Measurements from ENCODE around the gene NPHP4. TPM values are rescaled to one million over a fixed set of nuclear protein-coding genes. Genes with fewer than 3 reads are reported as not detected.

NPHP4 gene
- total and polyA plus RNA-seq, 9 of the 15 experiments (the other 6 are each of a cell fraction or from before 2014, with no cell fraction given), result 0.52 to 26.2 (median 6.7) TPM

DNA sequence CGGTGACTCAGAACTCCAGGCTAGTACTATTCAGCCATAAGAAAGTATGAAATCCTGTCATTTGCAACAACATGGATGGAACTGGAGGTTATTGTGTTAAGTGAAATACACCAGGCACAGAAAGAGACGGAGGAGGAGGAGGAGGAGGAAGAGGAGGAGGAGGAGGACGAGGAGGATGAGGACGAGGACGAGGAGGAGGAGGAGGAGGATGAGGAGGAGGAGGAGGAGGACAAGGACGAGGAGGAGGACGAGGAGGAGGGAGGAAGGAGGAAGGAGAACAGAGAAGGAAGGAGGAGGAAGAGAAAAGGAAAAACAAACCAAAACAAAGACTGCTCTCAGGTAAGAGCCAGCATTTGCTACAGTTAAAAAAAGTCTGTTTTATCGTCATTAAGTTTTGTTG, 178.7 kb downstream of the NPHP4 start:
- Histone ChIP-seq H3K9me1 (ENCODE audit: control insufficient read depth, insufficient read depth, low read length) (no peaks in the 10 kb centered on the region), H3K79me2 (ENCODE audit: control insufficient read depth, insufficient read depth, low read length) (no peaks in the 10 kb centered on the region), H3K9me3 (replicated peaks; ENCODE audit: control insufficient read depth, insufficient read depth, low read depth, low read length) (peaks cover 2% of the 10 kb centered on the region; the same call in 1 of the 2 replicates), H2AFZ (ENCODE audit: low read depth, low read length) (no peak overlapping the region), H3K4me1 (replicated peaks in 1 of 2; ENCODE audit: control insufficient read depth in 2 of 2, insufficient read depth in 2 of 2, low read length in 2 of 2) (no peaks in the 10 kb centered on the region), H3K27me3 (ENCODE audit: control insufficient read depth in 2 of 2, insufficient read depth in 2 of 2, low read length in 2 of 2) (peaks cover 16 to 38% of the 10 kb centered on the region in 2 experiments), H3K9ac (ENCODE audit: insufficient read depth in 1 of 2, low read depth in 2 of 2, low read length in 2 of 2) (no peak overlapping the region), H3K4me3 (no peak overlapping the region), H3K36me3 (ENCODE audit: control insufficient read depth, insufficient read depth, low read length) (no peaks in the 10 kb centered on the region), H4K20me1 (replicated peaks; ENCODE audit: control insufficient read depth, insufficient read depth, low read length) (0 out of 2 replicates have a peak, but pooled peaks cover 5% of the 10 kb centered on the region), H3K27ac (ENCODE audit: extremely low read depth, low read depth, low read length) (no peak overlapping the region), H3K4me2 (ENCODE audit: insufficient read depth, low read length) (no peak overlapping the region)
- TF ChIP-seq ZBED1 (IDR thresholded peaks at IDR 0.05), result no peak
- TF ChIP-seq ZNF263 (CRISPR knock-in tag; IDR thresholded peaks at IDR 0.05; ENCODE audit: borderline replicate concordance), result peak; percentile 81
- DNase-seq (ENCODE audit: extremely low read depth in 1 of 4, low spot score in 3 of 4), result no peak
- no peak for ATAC-seq
- ChIA-PET CTCF (ENCODE audit: low intra/inter-chr PET ratio) (no interaction called here), POLR2A (no interaction called here)
- BruUV-seq (replicated peaks), result no TSS peak
- no peak for FAIRE-seq
- WGBS (ENCODE audit: insufficient coverage, low coverage, missing lambda C conversion rate), result 0% methylated on average over 4 of the region's 8 CpGs
- intact Hi-C loops (cut with micrococcal nuclease) (no loop called here), in situ Hi-C loops (cut with MboI) (no loop called here)

Small RNA genes lying within 50 kb of the gene (microRNA-seq; reads per million reads assigned to microRNA genes)
- 0.27 reads per million for gene MIR4689 (ENCODE audit: borderline microRNAs expressed)

Small RNA genes lying within 50 kb of the gene (small RNA-seq; reads per million reads assigned to genes)
- gene MIR4689, result not detected

Other genes starting within 250 kb of the NPHP4 start
- 4.0 and 11.1 TPM in 2 replicates for gene KCNAB2, start 53.5 kb upstream of the NPHP4 start, total RNA-seq (2014; rRNA removed)
- gene KCNAB2, start 53.5 kb upstream of the NPHP4 start, total RNA-seq (2014; rRNA removed; fragmentation: Illumina TruSeq; extraction: Trizol), result 7.1 and 7.2 TPM in 2 replicates
- gene KCNAB2, start 53.5 kb upstream of the NPHP4 start, total RNA-seq (2015; rRNA removed; fragmentation: Illumina TruSeq; extraction: Trizol), result 6.1 and 6.4 TPM in 2 replicates
- 14.7 and 15.8 TPM in 2 replicates for gene KCNAB2, start 53.5 kb upstream of the NPHP4 start, total RNA-seq (2021)
- 5.8 and 7.4 TPM in 2 replicates for gene KCNAB2, start 53.5 kb upstream of the NPHP4 start, polyA plus RNA-seq (2011; rRNA removed)
- gene KCNAB2, start 53.5 kb upstream of the NPHP4 start, polyA plus RNA-seq (2014; fragmentation: Illumina TruSeq; extraction: Trizol), result 8.1 and 8.2 TPM in 2 replicates
- gene KCNAB2, start 53.5 kb upstream of the NPHP4 start, polyA plus RNA-seq (2014; fragmentation: Nextera tagmentation; extraction: Ambion mirVana), result 1 to 10 TPM; 1.8 to 2.4 TPM
- gene KCNAB2, start 53.5 kb upstream of the NPHP4 start, polyA plus RNA-seq (2014; rRNA removed), result 8.3 and 10.8 TPM in 2 replicates
- 0.18 and 0.49 TPM in 2 replicates for gene CHD5, start 187.9 kb upstream of the NPHP4 start, total RNA-seq (2014; rRNA removed)
- 0.04 and 0.06 TPM in 2 replicates for gene CHD5, start 187.9 kb upstream of the NPHP4 start, total RNA-seq (2014; rRNA removed; fragmentation: Illumina TruSeq; extraction: Trizol)
- 0.04 and 0.07 TPM in 2 replicates for gene CHD5, start 187.9 kb upstream of the NPHP4 start, total RNA-seq (2015; rRNA removed; fragmentation: Illumina TruSeq; extraction: Trizol)
- gene CHD5, start 187.9 kb upstream of the NPHP4 start, total RNA-seq (2021), result 0.09 and 0.16 TPM in 2 replicates
- 0.11 and 0.16 TPM in 2 replicates for gene CHD5, start 187.9 kb upstream of the NPHP4 start, polyA plus RNA-seq (2011; rRNA removed)
- gene CHD5, start 187.9 kb upstream of the NPHP4 start, polyA plus RNA-seq (2014; fragmentation: Illumina TruSeq; extraction: Trizol), result 0.03 and 0.39 TPM in 2 replicates
- not detected for gene CHD5, start 187.9 kb upstream of the NPHP4 start, polyA plus RNA-seq (2014; fragmentation: Nextera tagmentation; extraction: Ambion mirVana)
- gene CHD5, start 187.9 kb upstream of the NPHP4 start, polyA plus RNA-seq (2014; rRNA removed), result 0.51 and 0.52 TPM in 2 replicates
- 344 and 467 TPM in 2 replicates for gene RPL22, start 207.2 kb upstream of the NPHP4 start, total RNA-seq (2014; rRNA removed)
- 1,165 and 1,306 TPM in 2 replicates for gene RPL22, start 207.2 kb upstream of the NPHP4 start, total RNA-seq (2014; rRNA removed; fragmentation: Illumina TruSeq; extraction: Trizol)
- 548 and 579 TPM in 2 replicates for gene RPL22, start 207.2 kb upstream of the NPHP4 start, total RNA-seq (2015; rRNA removed; fragmentation: Illumina TruSeq; extraction: Trizol)
- gene RPL22, start 207.2 kb upstream of the NPHP4 start, total RNA-seq (2021), result 578 and 629 TPM in 2 replicates
- 446 and 607 TPM in 2 replicates for gene RPL22, start 207.2 kb upstream of the NPHP4 start, polyA plus RNA-seq (2011; rRNA removed)
- gene RPL22, start 207.2 kb upstream of the NPHP4 start, polyA plus RNA-seq (2014; fragmentation: Illumina TruSeq; extraction: Trizol), result 658 and 673 TPM in 2 replicates
- gene RPL22, start 207.2 kb upstream of the NPHP4 start, polyA plus RNA-seq (2014; fragmentation: Nextera tagmentation; extraction: Ambion mirVana), result 100 to 1,000 TPM; 581 to 618 TPM
- 542 and 593 TPM in 2 replicates for gene RPL22, start 207.2 kb upstream of the NPHP4 start, polyA plus RNA-seq (2014; rRNA removed)
- gene RNF207, start 213.7 kb upstream of the NPHP4 start, total RNA-seq (2014; rRNA removed), result 16.8 and 17.8 TPM in 2 replicates
- gene RNF207, start 213.7 kb upstream of the NPHP4 start, total RNA-seq (2014; rRNA removed; fragmentation: Illumina TruSeq; extraction: Trizol), result 5.3 and 7.0 TPM in 2 replicates
- gene RNF207, start 213.7 kb upstream of the NPHP4 start, total RNA-seq (2015; rRNA removed; fragmentation: Illumina TruSeq; extraction: Trizol), result 10.9 and 12.9 TPM in 2 replicates
- gene RNF207, start 213.7 kb upstream of the NPHP4 start, total RNA-seq (2021), result 21.7 and 26.6 TPM in 2 replicates
- 10.8 and 17.6 TPM in 2 replicates for gene RNF207, start 213.7 kb upstream of the NPHP4 start, polyA plus RNA-seq (2011; rRNA removed)
- 13.4 and 14.7 TPM in 2 replicates for gene RNF207, start 213.7 kb upstream of the NPHP4 start, polyA plus RNA-seq (2014; fragmentation: Illumina TruSeq; extraction: Trizol)
- gene RNF207, start 213.7 kb upstream of the NPHP4 start, polyA plus RNA-seq (2014; fragmentation: Nextera tagmentation; extraction: Ambion mirVana), result 1 to 10 TPM; 2.7 to 4.3 TPM
- 30.6 and 37.1 TPM in 2 replicates for gene RNF207, start 213.7 kb upstream of the NPHP4 start, polyA plus RNA-seq (2014; rRNA removed)
- 58.3 and 62.9 TPM in 2 replicates for gene ICMT, start 243.5 kb upstream of the NPHP4 start, total RNA-seq (2014; rRNA removed)
- 56.6 and 58.2 TPM in 2 replicates for gene ICMT, start 243.5 kb upstream of the NPHP4 start, total RNA-seq (2014; rRNA removed; fragmentation: Illumina TruSeq; extraction: Trizol)
- gene ICMT, start 243.5 kb upstream of the NPHP4 start, total RNA-seq (2015; rRNA removed; fragmentation: Illumina TruSeq; extraction: Trizol), result 63.3 and 67.4 TPM in 2 replicates
- gene ICMT, start 243.5 kb upstream of the NPHP4 start, total RNA-seq (2021), result 63.7 and 74.3 TPM in 2 replicates
- 36.2 and 49.5 TPM in 2 replicates for gene ICMT, start 243.5 kb upstream of the NPHP4 start, polyA plus RNA-seq (2011; rRNA removed)
- 48.5 and 57.1 TPM in 2 replicates for gene ICMT, start 243.5 kb upstream of the NPHP4 start, polyA plus RNA-seq (2014; fragmentation: Illumina TruSeq; extraction: Trizol)
- 1 to 10 TPM; 4.3 to 6.3 TPM for gene ICMT, start 243.5 kb upstream of the NPHP4 start, polyA plus RNA-seq (2014; fragmentation: Nextera tagmentation; extraction: Ambion mirVana)
- 41.5 and 50.0 TPM in 2 replicates for gene ICMT, start 243.5 kb upstream of the NPHP4 start, polyA plus RNA-seq (2014; rRNA removed)